Suprapubic skin (tissue), 4 donors: ENCODE measurements around the gene AKAP13.

Experiments used
- CTCF ChIP-seq, 2 donors: fragments of 200-600 bp in 1 of 2; fragments of 450-650 bp in 1 of 2; sonication (generic) in 1 of 2; IDR thresholded peaks; one replicate each; pipeline ENCODE4 v1.5.1; 2016 to 2019; ENCODE audit warnings: antibody characterized with exemption in 2 of 2, mild to moderate bottlenecking in 1 of 2, moderate library complexity in 1 of 2
- EP300 ChIP-seq: sonication (generic); formaldehyde crosslinking; IDR thresholded peaks from one replicate; pipeline ENCODE4 v1.6.1; 2017; ENCODE audit warnings: antibody characterized with exemption
- POLR2A ChIP-seq, 2 donors: fragments of 450-650 bp; IDR thresholded peaks; one replicate each; pipeline ENCODE4 v1.6.1; 2017; ENCODE audit warnings: antibody characterized with exemption in 2 of 2, mild to moderate bottlenecking in 2 of 2, moderate library complexity in 2 of 2
- POLR2AphosphoS5 ChIP-seq, 3 donors: sonication (generic); formaldehyde crosslinking; IDR thresholded peaks; one replicate each; pipeline ENCODE4 v1.6.1; 2017; ENCODE audit warnings: antibody characterized with exemption in 3 of 3

GRCh38 chr15:85394554-85395333, 14.3 kb downstream of the AKAP13 start:
- TF ChIP-seq POLR2A (IDR thresholded peaks at IDR 0.05) (no peak), CTCF (IDR thresholded peaks at IDR 0.05) (no peak), POLR2AphosphoS5 (IDR thresholded peaks at IDR 0.05) (no peak), EP300 (no peak)
